Glomerular visceral epithelial cell (primary cell): ENCODE measurements around the gene PSKH1.

ENCODE experiments used
- DNase-seq: peaks from one replicate; pipeline ENCODE4 v3.0.0-alpha.2; 2016; ENCODE audit errors: extremely low spot score

The PSKH1 gene

GRCh38 chr16:67940446-67941089 is 47.5 kb downstream of the PSKH1 start:
- DNase-seq = no peak

- DNase-seq = no peak
Observed at GRCh38 chr16:67941469-67942199, 48.6 kb downstream of the PSKH1 start.

- DNase-seq = peak; percentile 38
Observed at GRCh38 chr16:67942200-67942509, 49.1 kb downstream of the PSKH1 start.

- no peak for DNase-seq
Observed at GRCh38 chr16:67942510-67943255, 49.6 kb downstream of the PSKH1 start.

GRCh38 chr16:67943256-67943618 is 50.2 kb downstream of the PSKH1 start:
- DNase-seq = no peak

- DNase-seq = no peak
Observed at GRCh38 chr16:67943619-67944504, 50.8 kb downstream of the PSKH1 start, which contains the start of gene LCAT. Gene LCAT, minus strand, starts transcription at chr16:67944120. Its CDS starts 19 bp downstream, at chr16:67944101.

GRCh38 chr16:67944690-67945391 is 51.8 kb downstream of the PSKH1 start:
- DNase-seq = no peak

GRCh38 chr16:67945392-67945933 is 52.4 kb downstream of the PSKH1 start:
- DNase-seq = no peak

GRCh38 chr16:67946128-67946569 is 53.1 kb downstream of the PSKH1 start:
- DNase-seq = no peak

- DNase-seq = no peak
Observed at GRCh38 chr16:67946966-67947558, 54.0 kb downstream of the PSKH1 start.

- DNase-seq = no peak
Observed at GRCh38 chr16:67948015-67948414, 55.0 kb downstream of the PSKH1 start.

- no peak for DNase-seq
Observed at GRCh38 chr16:67949645-67950044, 56.6 kb downstream of the PSKH1 start.

- DNase-seq = no peak
Observed at GRCh38 chr16:67950335-67950843, 57.3 kb downstream of the PSKH1 start.

GRCh38 chr16:67951485-67951884 is 58.4 kb downstream of the PSKH1 start:
- DNase-seq = no peak

- no peak for DNase-seq
Observed at GRCh38 chr16:67953641-67954375, 60.8 kb downstream of the PSKH1 start.

GRCh38 chr16:67954421-67955196 is 61.6 kb downstream of the PSKH1 start:
- DNase-seq = no peak

- no peak for DNase-seq
Observed at GRCh38 chr16:67957622-67958021, 64.6 kb downstream of the PSKH1 start.

GRCh38 chr16:67959536-67960329 is 66.7 kb downstream of the PSKH1 start:
- DNase-seq = no peak
